HuH-7 (cell line): ENCODE measurements around the gene SLC39A2.
"Not testable (repeated sequence)": the region's sequence is repeated elsewhere in the genome, so short reads cannot be mapped to it uniquely, and the experiment has no call there.

Source experiments
- DNase-seq: peaks from one replicate; pipeline ENCODE4 v3.0.0; 2011; ENCODE audit warnings: low spot score

The SLC39A2 gene, protein sequence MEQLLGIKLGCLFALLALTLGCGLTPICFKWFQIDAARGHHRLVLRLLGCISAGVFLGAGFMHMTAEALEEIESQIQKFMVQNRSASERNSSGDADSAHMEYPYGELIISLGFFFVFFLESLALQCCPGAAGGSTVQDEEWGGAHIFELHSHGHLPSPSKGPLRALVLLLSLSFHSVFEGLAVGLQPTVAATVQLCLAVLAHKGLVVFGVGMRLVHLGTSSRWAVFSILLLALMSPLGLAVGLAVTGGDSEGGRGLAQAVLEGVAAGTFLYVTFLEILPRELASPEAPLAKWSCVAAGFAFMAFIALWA

DNA sequence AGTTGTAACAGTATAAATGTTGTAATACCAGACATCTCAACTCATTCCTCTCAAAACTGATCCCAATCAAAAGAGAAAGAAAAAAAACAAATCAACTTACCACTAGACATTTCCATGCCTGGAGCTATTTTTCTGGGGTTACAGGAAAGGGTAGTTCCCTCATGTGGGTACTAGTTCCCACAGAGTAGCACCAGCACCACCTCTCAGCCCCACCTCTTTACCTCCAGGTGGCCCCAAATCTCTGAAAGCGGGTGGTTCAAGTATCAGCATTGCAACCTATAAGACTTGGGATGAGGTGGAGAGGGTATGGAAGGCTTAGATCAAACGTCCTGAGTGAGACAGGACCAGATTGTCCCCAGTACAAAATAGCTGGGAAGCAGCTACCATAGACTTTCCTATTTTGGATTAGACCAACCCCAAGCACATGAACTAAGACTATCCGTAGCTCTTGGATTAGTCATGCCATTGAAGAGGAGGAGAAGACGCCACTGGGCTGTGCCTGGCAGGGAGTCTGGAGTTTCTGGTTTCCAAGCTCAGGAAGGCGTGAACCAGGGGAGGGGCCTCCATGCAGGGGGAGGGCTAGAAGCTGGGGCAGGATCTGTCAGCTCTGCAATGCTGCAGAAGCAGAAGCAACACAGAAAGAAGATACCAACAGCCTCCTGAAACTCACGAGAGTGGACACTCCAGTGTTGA, at the start of gene SLC39A2:
SLC39A2 (plus strand) TSS at position 620 of the 693 bp plus-strand sequence. CDS start 154 bp downstream, outside the sequence.
- DNase-seq = no peak

GRCh38 chr14:20954736-20955537, 44.2 kb upstream of the SLC39A2 start, which contains the start of gene RNASE2:
Gene RNASE2, plus strand, starts transcription at chr14:20955487. Its CDS starts 285 bp downstream, at chr14:20955772.
- not testable (repeated sequence) for DNase-seq

GRCh38 chr14:20955538-20955873, 43.6 kb upstream of the SLC39A2 start:
- not testable (repeated sequence) for DNase-seq

DNA sequence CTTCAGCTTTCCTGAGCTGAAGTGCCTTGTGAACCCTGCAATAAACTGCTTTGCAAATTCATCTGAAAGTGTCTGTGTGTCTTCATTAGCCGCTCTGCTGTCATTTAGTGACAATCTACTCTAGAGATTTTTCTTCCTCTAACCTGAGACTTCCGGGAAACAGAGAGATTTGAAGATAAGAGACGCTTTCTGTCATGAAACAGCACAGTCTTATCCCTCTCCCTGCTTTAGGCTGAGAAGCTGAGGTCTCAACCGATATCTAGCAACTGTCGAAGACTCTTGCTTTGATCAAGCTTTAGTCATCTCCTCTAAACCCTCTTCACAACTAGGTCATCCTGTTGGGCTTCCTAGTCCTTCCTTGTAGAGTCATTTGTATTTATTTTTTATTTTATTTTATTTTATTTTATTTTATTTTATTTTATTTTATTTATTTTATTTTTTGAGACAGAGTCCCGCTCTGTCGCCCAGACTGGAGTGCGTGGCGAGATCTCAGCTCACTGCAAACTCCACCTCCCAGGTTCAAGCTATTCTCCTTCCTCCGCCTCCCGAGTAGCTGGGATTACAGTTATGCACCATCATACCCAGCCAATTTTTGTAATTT, 42.6 kb upstream of the SLC39A2 start:
- no peak for DNase-seq

- not testable (repeated sequence) for DNase-seq
Measured at GRCh38 chr14:20958946-20959345, 40.1 kb upstream of the SLC39A2 start.

GRCh38 chr14:20969336-20969735, 29.8 kb upstream of the SLC39A2 start:
- no peak for DNase-seq

DNA sequence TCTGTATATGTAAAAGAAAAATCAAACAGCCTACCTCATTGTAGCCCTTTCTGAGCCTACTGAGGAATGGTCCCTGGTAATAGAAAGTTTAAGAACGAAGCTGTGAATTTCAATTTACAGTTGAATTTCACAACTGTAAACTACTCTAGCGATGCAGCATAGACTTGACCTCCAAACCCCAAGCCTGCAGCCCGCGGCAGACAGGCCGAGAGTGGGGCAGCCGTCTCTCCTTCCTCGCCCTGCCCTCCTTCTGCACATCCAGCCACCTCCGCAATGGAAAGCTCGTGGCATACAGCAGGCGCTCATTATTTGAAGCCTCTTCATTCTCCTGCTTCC, 28.5 kb upstream of the SLC39A2 start:
- DNase-seq = no peak

- peak; percentile 78 for DNase-seq
Measured at GRCh38 chr14:20970983-20971704, 27.9 kb upstream of the SLC39A2 start.

DNA sequence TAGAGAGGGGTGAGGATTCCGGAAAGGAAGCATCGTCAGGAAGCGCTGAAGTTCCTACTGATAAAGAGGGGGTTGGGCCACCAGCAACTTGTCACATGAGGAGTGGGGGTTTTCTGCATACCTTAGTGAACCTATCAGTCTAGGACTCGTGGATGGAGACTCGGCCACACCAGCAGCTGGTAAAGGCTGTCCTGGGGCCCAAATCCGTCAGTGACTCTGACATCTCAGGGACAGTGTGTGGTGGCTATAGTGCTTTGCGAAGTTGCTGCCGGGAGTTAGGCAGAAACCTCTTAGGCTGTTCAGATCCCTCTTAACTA, 27.4 kb upstream of the SLC39A2 start:
- no peak for DNase-seq

GRCh38 chr14:20973501-20973900, 25.6 kb upstream of the SLC39A2 start:
- no peak for DNase-seq

DNA sequence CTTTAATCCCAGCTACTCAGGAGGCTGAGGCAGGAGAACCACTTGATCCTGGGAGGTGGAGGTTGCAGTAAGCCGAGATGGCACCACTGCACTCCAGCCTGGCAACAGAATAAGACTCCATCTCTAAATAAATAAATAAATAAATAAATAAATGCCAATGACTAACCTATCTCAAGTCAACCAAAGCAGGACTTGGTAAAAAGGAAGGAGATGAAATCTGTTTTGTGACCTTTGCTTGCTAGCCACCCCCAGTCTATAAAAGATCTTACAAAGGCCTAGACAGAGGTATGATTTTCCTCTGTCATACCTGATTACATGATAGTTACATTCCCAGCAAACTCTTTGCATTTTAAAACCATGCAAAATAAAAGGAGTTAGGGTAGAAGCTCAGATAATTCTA, 22.8 kb upstream of the SLC39A2 start:
- no peak for DNase-seq

- DNase-seq = no peak
Measured at GRCh38 chr14:20978687-20979086, 20.4 kb upstream of the SLC39A2 start.

GRCh38 chr14:20980906-20981305, 18.2 kb upstream of the SLC39A2 start:
- DNase-seq = no peak

DNA sequence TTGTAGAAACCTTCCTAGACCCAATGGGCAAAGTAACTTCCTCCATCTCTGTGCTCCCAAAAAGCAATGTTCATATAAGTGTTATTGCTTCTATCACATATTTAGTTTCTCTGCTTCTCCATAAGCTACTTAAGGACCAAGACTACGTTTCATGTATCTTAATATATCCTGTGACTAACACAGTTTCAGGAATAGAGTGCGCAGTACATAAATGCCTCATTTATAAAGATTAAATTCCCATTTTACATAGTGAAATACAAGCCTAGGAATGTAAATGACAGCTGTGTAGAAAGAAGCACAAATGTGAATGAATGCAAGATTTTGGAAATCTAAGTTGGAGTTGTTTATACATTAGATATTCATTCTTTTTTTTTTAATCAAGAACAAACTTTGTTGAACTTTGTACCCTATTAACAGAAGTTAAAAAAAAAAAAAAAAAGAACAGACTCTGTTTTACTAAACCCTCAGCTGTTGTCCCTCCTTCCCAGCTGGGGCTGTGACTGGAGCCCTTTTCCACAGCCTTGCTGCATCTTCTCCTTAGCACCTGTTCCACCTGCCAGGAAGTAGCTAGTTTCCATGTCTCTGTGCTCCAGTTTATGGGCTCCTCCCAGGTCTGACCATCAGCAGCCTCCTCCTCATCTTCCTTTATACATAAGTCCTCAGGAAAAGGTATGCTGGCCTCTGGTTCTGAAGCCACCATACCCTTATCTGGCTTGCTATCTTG, 16.3 kb upstream of the SLC39A2 start:
- DNase-seq = no peak

GRCh38 chr14:20985650-20986049, 13.4 kb upstream of the SLC39A2 start:
- not testable (repeated sequence) for DNase-seq

DNA sequence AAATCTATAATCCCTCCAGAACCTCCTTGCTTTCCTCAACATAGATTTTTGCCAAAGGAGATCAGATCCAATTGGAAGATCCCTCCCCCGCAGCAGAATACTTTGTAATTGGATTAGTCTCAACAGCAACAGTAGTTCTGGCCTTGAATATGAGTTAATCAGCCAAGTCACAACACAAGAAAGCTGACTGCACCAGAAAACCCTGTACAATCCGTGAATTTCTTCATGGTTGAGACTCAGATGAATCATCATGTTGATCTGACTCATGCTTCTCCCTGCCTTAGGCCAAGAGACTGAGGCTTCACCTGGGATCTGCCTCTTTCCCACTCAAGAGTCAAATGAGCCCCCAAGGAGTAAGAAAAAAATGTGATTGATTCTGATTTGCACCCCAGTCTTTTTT, 12.3 kb upstream of the SLC39A2 start:
- DNase-seq = no peak

GRCh38 chr14:20988717-20989470, 10.2 kb upstream of the SLC39A2 start:
- no peak for DNase-seq

DNA sequence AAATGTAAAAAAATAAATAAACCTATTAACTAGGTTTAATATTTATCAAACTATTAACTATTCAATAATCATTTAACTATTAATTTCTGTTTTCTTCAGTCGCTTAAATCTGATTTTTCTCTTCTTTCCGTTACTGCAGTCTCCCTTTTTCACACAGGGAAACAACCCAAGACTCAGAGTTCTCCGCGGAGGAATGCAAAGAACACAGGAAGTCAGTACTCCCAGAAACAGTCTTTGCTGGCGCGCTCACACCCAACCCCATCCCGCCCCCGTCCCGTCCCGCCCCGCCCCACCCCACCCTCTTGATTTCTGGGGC, 9.7 kb upstream of the SLC39A2 start:
- DNase-seq = no peak

GRCh38 chr14:20989787-20990600, 9.1 kb upstream of the SLC39A2 start, which contains the start of gene METTL17:
Gene METTL17, plus strand, starts transcription at chr14:20989980. Its CDS starts 23 bp downstream, at chr14:20990003.
- peak; percentile 86 for DNase-seq

- no peak for DNase-seq
Measured at GRCh38 chr14:20996521-20996920, 2.6 kb upstream of the SLC39A2 start.
